Neural crest cell (in vitro differentiated cells): Measurements from ENCODE around the gene TLE3. TPM values are rescaled to one million over a fixed set of nuclear protein-coding genes. Genes with fewer than 3 reads are reported as not detected.

Source experiments
- DNase-seq: peaks from one replicate; pipeline ENCODE4 v3.0.0; 2021; ENCODE audit warnings: low read depth, mixed read lengths, low spot score
- H3K27ac Mint-ChIP-seq: one replicate; pipeline ENCODE4 v1.8.0; 2021; ENCODE audit warnings: mild to moderate bottlenecking, mixed read lengths; ENCODE audit not compliant: unreplicated experiment
- H3K27me3 Mint-ChIP-seq: 2 replicates; pipeline ENCODE4 v1.8.0; 2021; ENCODE audit warnings: low read depth, mild to moderate bottlenecking, mixed read lengths
- H3K36me3 Mint-ChIP-seq: 2 replicates; pipeline ENCODE4 v1.8.0; 2021; ENCODE audit warnings: low read depth, mild to moderate bottlenecking, mixed read lengths
- H3K4me1 Mint-ChIP-seq: 2 replicates; pipeline ENCODE4 v1.8.0; 2021; ENCODE audit warnings: mixed read lengths
- H3K4me3 Mint-ChIP-seq: one replicate; pipeline ENCODE4 v1.8.0; 2021; ENCODE audit warnings: mild to moderate bottlenecking, mixed read lengths
- H3K9me3 Mint-ChIP-seq: 2 replicates; pipeline ENCODE4 v1.8.0; 2021; ENCODE audit warnings: mixed read lengths
- CTCF ChIP-seq: fragments of 200-600 bp; sonication (generic); conservative IDR thresholded peaks from 2 replicates; pipeline ENCODE4 v1.5.0; 2021; ENCODE audit warnings: antibody characterized with exemption, mild to moderate bottlenecking
- total RNA-seq: library from RNA; stranded (reverse); gene quantifications from 2 replicates; pipeline ENCODE4 v1.2.1, GENCODE V29; 2021

The TLE3 gene
- total RNA-seq, 1 donor from 2014 or later, result 89.9 TPM

DNA sequence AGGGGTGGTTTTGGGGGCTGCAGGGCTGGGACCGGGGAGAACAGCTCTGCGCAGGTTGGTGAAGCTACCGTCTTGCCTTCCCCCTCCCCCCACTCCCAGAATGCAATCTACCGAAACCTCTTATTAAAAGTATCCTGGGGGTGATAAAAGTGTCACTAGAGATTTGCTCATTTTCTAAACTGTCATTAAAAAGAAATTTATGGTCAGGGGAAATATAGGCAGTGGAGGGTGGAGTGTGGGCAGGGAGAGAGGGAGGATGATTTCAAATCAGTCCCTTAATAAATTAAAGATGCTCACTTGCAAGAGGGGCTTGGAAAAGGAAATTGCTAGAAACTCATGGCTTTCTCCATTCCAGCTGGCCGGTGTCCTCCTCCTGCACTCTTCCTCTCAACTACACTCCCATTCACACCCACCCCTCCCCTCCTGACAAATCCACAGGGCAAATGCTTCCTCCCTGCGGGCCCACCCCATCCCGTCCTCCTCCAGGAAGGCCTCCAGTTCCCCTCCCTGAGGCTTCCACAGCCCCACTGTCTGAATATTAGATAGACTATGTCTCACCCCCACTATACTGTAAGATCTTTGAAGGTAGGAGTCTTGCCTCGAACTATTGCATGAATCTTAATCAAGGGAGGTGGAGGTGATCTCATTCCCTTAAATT, 83.9 kb downstream of the TLE3 start:
- no peak for TF ChIP-seq CTCF
- Mint-ChIP-seq H3K36me3 (no peaks in the 10 kb centered on the region), H3K9me3 (no peaks in the 10 kb centered on the region), H3K27me3 (peaks cover 7% of the 10 kb centered on the region), H3K4me1 (peaks cover 18% of the 10 kb centered on the region), H3K27ac (no peak overlapping the region), H3K4me3 (no peak overlapping the region)
- DNase-seq, result no peak

DNA sequence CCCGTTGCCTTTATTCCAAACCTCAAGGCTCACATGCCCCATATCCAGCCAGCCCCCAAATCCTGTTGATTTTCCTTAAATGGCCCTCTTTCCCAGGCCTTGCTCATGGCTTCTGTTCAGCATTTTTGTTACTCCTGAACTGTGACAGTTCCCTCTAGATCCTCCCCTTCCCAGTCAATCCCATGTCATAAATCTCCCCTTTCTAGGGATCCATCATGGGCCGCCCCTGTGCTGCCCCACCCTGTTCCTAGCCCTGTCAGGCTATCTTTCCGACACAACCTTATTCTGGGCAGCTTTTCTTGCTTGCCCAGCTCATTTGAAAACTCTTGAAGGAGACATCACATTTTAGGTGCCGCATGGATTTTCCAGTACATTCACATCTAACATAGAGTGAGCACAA, 84.8 kb downstream of the TLE3 start:
- Mint-ChIP-seq H3K36me3 (no peaks in the 10 kb centered on the region), H3K4me3 (no peak overlapping the region), H3K4me1 (peaks cover 18% of the 10 kb centered on the region), H3K27ac (no peak overlapping the region), H3K27me3 (peaks cover 7% of the 10 kb centered on the region), H3K9me3 (no peaks in the 10 kb centered on the region)
- no peak for DNase-seq
- TF ChIP-seq CTCF, result no peak

DNA sequence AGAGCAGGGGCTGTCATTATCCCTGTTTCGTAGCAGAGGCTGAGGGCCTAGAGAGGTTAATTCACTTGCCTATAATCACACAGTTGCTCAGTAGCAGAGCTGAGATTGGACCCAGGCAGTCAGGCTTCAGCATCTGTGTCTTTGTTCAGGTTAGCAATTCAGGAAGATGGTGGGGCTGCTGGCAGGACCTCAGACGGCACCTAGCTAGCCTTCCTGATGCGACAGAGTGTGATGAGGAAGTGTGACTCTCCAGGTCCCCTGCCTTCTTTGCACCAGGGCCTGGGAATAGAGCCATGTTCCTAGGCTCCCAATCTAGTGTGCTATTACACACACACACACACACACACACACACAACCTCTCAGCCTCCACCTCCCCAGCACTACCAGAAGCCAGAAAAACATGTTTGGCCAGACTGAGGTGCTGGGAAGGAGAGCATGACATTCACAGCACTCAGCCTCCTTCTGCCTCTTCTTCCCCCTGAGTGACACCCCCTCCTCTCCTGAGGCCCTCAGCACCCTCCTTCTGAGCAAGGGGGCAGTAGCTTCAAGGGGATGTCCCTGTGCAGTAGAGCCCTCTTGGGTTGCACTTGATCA, 88.9 kb downstream of the TLE3 start:
- H3K27me3 Mint-ChIP-seq, result no peaks in the 10 kb centered on the region

DNA sequence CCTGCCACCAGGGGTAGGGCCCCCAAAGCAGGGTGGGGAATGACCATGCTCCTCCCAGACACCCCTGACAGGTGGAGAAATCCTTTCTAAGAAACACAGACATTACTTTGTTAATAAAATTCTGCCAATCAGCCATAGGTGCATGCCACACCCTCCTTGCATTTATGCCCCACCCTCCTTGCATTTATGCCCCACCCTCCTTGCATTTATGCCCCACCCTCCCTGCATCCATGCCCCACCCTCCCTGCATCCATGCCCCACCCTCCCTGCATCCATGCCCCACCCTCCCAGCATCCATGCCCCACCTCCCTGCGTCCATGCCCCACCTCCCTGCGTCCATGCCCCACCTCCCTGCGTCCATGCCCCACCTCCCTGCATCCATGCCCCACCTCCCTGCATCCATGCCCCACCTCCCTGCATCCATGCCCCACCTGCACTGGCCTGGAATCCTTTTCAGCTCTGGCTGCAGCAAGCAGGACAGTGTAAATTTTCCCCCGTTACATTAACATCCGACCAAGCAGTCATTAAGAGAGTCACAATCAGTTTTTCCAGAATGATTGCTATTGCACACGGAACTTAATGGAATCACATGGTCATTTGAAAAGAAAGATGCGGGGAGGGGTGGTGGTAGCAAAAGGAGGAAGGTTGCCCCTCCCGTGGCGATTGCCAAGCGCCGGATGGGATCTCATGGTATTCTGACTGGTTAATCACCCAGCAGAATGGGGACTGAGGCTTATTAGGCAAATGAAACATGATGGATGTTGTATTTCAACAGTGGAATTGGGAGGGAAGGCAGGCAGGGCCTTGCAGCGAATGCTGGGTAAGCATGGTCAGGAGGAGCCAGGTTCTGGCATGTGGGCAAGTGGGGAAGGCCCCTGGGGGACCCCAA, 91.2 kb downstream of the TLE3 start:
- TF ChIP-seq CTCF, result no peak
- no peak overlapping the region for H3K4me3 Mint-ChIP-seq
- H3K36me3 Mint-ChIP-seq, result peaks cover 8% of the 10 kb centered on the region
- no peak for DNase-seq
- peaks cover 6% of the 10 kb centered on the region for H3K9me3 Mint-ChIP-seq
- no peaks in the 10 kb centered on the region for H3K4me1 Mint-ChIP-seq
- no peak overlapping the region for H3K27ac Mint-ChIP-seq
- H3K27me3 Mint-ChIP-seq, result peaks cover 1% of the 10 kb centered on the region

More for the DNA sequence above, 88.9 kb downstream of the TLE3 start:
- Mint-ChIP-seq H3K27ac (peak overlapping the region; percentile 24), H3K4me1 (no peaks in the 10 kb centered on the region), H3K4me3 (no peak overlapping the region), H3K36me3 (no peaks in the 10 kb centered on the region), H3K9me3 (no peaks in the 10 kb centered on the region)
- no peak for TF ChIP-seq CTCF
- no peak for DNase-seq

GRCh38 chr15:70004826-70005225, 92.9 kb downstream of the TLE3 start:
- no peak for DNase-seq
- no peak for TF ChIP-seq CTCF
- no peak overlapping the region for H3K27ac Mint-ChIP-seq
- H3K36me3 Mint-ChIP-seq, result peaks cover 8% of the 10 kb centered on the region
- H3K9me3 Mint-ChIP-seq, result peaks cover 6% of the 10 kb centered on the region
- no peaks in the 10 kb centered on the region for H3K4me1 Mint-ChIP-seq
- H3K27me3 Mint-ChIP-seq, result peaks cover 5% of the 10 kb centered on the region
- no peak overlapping the region for H3K4me3 Mint-ChIP-seq
